Thymus (tissue), 11 donors: Measurements from ENCODE around the gene CFL2. TPM values are rescaled to one million over a fixed set of nuclear protein-coding genes. Genes with fewer than 3 reads are reported as not detected.

Experiments used
- DNase-seq, 9 donors: peaks; one replicate each; pipeline ENCODE4 v3.0.0-alpha.2; 2013; ENCODE audit warnings: low spot score in 9 of 9, low read depth in 6 of 9, missing footprints in 1 of 9
- H3K27ac ChIP-seq, 2 donors: one replicate each; pipeline ENCODE4 v1.5.1; 2013; ENCODE audit warnings: control low read depth in 1 of 2, low read depth in 1 of 2, low read length in 1 of 2, mild to moderate bottlenecking in 1 of 2, moderate library complexity in 1 of 2
- H3K27me3 ChIP-seq, 2 donors: one replicate each; pipeline ENCODE4 v1.5.1; 2013; ENCODE audit warnings: low read length in 1 of 2; ENCODE audit not compliant: control insufficient read depth in 2 of 2, insufficient read depth in 1 of 2
- H3K36me3 ChIP-seq, 2 donors: one replicate each; pipeline ENCODE4 v1.5.1; 2013; ENCODE audit warnings: low read length in 1 of 2, mild to moderate bottlenecking in 1 of 2, moderate library complexity in 1 of 2; ENCODE audit not compliant: control insufficient read depth in 2 of 2, insufficient read depth in 2 of 2
- H3K4me1 ChIP-seq, 2 donors: one replicate each; pipeline ENCODE4 v1.5.1; 2013; ENCODE audit warnings: low read length in 2 of 2; ENCODE audit not compliant: control insufficient read depth in 2 of 2, insufficient read depth in 2 of 2
- H3K4me3 ChIP-seq, 2 donors: one replicate each; pipeline ENCODE4 v1.5.1; 2013; ENCODE audit warnings: low read length in 2 of 2, control low read depth in 1 of 2, mild to moderate bottlenecking in 1 of 2
- H3K9me3 ChIP-seq, 2 donors: one replicate each; pipeline ENCODE4 v1.5.1; 2013; ENCODE audit warnings: low read length in 1 of 2, mild to moderate bottlenecking in 1 of 2; ENCODE audit not compliant: control insufficient read depth in 2 of 2, insufficient read depth in 1 of 2
- WGBS: extraction: QIAGEN DNeasy Blood & Tissue Kit; methylation state at CpG from one replicate; pipeline ENCODE4 v1.1.7; 2013; 5-methylcytosine and 5-hydroxymethylcytosine counted together
- polyA plus RNA-seq: library from polyadenylated mRNA; stranded (reverse); fragments of 200-250 nt; gene quantifications from one replicate; pipeline ENCODE4 v1.2.3, GENCODE V29; 2013
- total RNA-seq: library from RNA; stranded (reverse); fragments of 120-200 nt; gene quantifications from one replicate; pipeline ENCODE4 v1.2.4, GENCODE V29; 2013
- donor health status: healthy.

Gene CFL2
- total and polyA plus RNA-seq, 2 donors, result 7.9 to 32.6 TPM

- H3K27ac ChIP-seq, result peak overlapping the region; percentile 69 to 90
- no peaks in the 10 kb centered on the region for H3K4me1 ChIP-seq
- peak overlapping the region; percentile 80 to 98 for H3K4me3 ChIP-seq
- DNase-seq, result peak in 4 of 9 donors; percentile 13 to 59 (median 26)
- peaks cover 0 to 7% of the 10 kb centered on the region in 2 donors for H3K36me3 ChIP-seq
- no peaks in the 10 kb centered on the region for H3K9me3 ChIP-seq
- WGBS, result 6% methylated on average over 33 of the region's 33 CpGs
- no peaks in the 10 kb centered on the region for H3K27me3 ChIP-seq
Observed at GRCh38 chr14:34713681-34714319, 593 bp downstream of the CFL2 start.

DNA sequence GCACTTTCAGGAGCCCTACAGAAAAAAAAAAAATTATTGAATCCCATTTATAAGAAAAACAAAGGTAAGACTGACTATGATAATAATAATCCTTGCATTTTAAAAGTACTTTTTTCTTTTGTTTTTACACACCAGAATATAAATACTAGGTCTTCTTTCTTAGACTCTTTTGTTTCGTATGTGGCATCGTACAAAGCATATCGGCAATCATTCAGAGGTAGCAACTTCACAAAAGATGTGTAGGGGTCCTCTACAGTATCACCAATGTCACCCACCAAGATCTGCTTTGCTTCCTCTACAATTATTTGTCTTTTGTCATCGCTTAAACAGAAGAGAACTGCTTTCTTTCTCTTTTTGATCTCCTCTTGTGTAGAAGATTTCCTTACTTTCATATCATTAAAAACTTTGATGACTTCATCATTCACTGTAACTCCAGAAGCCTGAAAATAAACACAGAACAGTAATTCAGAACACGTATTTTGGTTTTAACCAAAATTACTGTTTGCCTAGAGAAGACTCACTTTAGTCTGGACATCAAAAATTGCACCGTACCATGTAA lies 1.2 kb downstream of the CFL2 start:
- Histone ChIP-seq H3K4me1 (no peaks in the 10 kb centered on the region), H3K27me3 (no peaks in the 10 kb centered on the region), H3K36me3 (peaks cover 0 to 7% of the 10 kb centered on the region in 2 donors), H3K4me3 (peak overlapping the region; percentile 80 to 98), H3K27ac (peak overlapping the region in 1 of 2 donors; percentile 90), H3K9me3 (no peaks in the 10 kb centered on the region)
- no peak for DNase-seq
- 81% methylated on average over 6 of the region's 6 CpGs for WGBS

DNA sequence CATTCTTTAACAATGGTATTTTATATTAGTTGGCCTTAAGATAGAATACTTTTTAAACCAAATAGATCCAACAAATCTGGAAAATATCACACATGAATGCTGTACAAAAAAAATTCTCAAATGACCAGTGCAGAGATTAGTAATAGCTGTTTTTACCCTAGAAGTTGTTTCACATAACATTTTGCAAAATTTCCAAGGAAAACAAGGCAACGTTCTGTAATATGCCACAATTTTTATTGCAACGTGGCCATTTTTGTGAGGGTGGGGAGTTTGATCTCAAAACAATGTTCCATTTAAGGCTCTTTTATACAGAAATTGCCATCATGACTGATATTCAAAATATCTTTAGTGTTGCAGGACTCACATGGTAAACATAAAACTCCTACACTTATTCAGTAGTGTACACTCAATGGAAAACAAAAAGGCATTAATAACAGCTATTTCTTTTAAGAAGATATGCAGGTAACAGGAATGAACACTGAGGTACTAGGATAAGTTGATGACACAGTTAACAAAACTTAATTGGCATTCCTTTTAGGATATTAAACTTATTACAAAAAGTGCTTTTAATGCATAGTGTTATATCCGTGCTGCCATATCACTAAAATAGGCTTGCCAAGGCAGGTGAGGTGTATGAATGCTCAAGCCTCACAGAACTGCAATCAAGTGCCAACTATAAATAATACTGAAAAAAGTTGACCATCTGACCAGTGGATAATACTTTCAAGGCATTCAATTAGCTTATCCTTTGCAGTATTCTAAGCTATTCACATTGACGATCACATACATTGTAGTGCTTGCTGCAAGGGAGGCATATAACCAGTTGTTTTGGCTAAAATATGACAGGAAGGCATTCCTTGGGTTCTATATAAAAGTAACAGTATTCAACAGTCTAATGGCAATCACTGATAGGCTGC lies 2.3 kb downstream of the CFL2 start:
- Histone ChIP-seq H3K4me1 (no peaks in the 10 kb centered on the region), H3K27me3 (no peaks in the 10 kb centered on the region), H3K27ac (no peak overlapping the region), H3K9me3 (no peaks in the 10 kb centered on the region), H3K4me3 (no peak overlapping the region), H3K36me3 (peaks cover 0 to 7% of the 10 kb centered on the region in 2 donors)
- WGBS, result 95% methylated on average over 4 of the region's 4 CpGs
- DNase-seq, result no peak

GRCh38 chr14:34711169-34711568 lies 3.2 kb downstream of the CFL2 start:
- no peak overlapping the region for H3K27ac ChIP-seq
- no peaks in the 10 kb centered on the region for H3K4me1 ChIP-seq
- H3K9me3 ChIP-seq, result no peaks in the 10 kb centered on the region
- H3K36me3 ChIP-seq, result peaks cover 0 to 7% of the 10 kb centered on the region in 2 donors
- H3K4me3 ChIP-seq, result no peak overlapping the region
- WGBS, result 94% methylated on average over 3 of the region's 3 CpGs
- no peak for DNase-seq
- H3K27me3 ChIP-seq, result no peaks in the 10 kb centered on the region

DNA sequence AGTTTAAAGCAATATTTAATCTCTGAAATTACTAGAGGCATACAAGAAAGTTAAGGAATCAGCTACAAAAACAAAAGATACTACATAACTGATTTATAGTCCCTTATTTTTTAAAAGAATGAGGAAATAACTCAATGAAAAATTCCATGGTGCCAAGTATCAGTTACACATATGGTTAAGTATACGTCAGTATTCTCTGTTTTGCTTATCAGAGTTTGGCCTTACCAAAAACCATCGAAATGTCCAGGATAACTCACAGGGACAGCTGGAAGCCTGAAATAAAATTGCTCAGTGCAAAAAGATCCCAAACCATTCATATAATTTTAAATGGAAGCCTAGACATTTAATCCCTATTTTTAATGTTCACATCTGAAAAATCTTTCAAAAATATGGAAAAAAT lies 3.6 kb downstream of the CFL2 start:
- DNase-seq, result no peak
- Histone ChIP-seq H3K4me1 (no peaks in the 10 kb centered on the region), H3K9me3 (no peaks in the 10 kb centered on the region), H3K27ac (peak overlapping the region in 1 of 2 donors; percentile 38), H3K27me3 (no peaks in the 10 kb centered on the region), H3K36me3 (peaks cover 0 to 7% of the 10 kb centered on the region in 2 donors), H3K4me3 (no peak overlapping the region)
- WGBS, result 94% methylated on average over 2 of the region's 2 CpGs

DNA sequence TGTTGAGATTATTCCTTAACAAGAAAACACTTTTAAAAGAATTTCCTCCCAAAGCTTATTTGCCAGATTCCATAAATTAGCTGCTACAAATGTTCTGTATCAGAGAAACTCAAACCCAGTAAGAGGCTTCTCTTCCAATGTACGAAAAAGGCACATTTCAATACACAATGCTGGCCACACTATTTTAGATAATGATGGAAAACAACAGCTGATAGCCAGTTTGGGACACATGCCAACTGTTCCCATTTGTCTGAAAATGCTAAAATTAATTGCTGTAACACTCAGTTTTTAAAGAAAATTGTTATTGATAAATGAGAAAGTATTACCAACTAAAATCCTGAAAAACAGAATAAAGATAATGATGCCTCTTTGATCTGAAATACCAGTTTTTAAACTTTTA lies 4.4 kb downstream of the CFL2 start:
- Histone ChIP-seq H3K36me3 (peaks cover 0 to 7% of the 10 kb centered on the region in 2 donors), H3K27me3 (no peaks in the 10 kb centered on the region), H3K9me3 (no peaks in the 10 kb centered on the region), H3K4me3 (no peak overlapping the region), H3K27ac (no peak overlapping the region), H3K4me1 (no peaks in the 10 kb centered on the region)
- 97% methylated on average over 1 of the region's 1 CpG for WGBS
- no peak for DNase-seq

DNA sequence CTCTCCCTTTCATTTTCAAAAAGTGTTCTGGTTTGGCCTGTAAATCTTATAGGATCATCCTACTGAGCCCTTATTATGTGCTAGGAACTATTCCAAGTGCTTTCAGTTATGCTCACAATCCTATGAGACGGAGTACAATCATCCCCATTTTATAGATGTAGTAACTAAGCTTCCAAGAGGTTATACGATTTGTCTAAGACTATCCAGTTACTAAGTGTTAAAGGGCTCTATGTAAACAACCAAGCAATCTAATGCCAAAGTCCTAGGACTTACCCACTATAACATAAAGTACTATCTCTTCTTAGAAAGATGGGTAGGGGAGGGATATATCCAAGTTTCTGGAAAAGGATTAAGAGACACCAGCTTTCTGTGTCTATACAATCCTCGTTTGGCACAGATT lies 6.7 kb downstream of the CFL2 start:
- 95% methylated on average over 3 of the region's 3 CpGs for WGBS
- no peak for DNase-seq
- Histone ChIP-seq H3K4me1 (no peaks in the 10 kb centered on the region), H3K27me3 (no peaks in the 10 kb centered on the region), H3K27ac (no peak overlapping the region), H3K9me3 (no peaks in the 10 kb centered on the region), H3K4me3 (no peak overlapping the region), H3K36me3 (peaks cover 0 to 7% of the 10 kb centered on the region in 2 donors)

DNA sequence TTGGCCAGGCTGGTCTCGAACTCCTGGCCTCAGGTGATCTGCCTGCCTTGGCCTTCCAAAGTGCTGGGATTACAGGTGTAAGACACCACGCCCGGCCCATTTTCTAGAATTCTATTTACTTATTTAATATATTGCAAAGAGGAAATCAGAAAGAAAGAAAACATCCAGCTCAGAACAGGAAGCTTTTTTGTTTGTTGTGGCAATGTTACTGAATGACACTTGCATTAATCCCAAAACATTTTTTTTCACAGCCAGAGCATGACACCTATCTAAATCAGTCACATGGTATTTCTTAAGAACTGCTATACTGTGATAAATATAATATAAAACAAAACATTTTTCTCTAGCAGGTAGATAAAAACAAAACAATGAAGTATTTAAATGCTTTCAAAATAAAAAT lies 12.6 kb downstream of the CFL2 start:
- WGBS, result over 99% methylated on average over 3 of the region's 3 CpGs
- DNase-seq, result no peak
- no peaks in the 10 kb centered on the region for H3K36me3 ChIP-seq
- no peaks in the 10 kb centered on the region for H3K27me3 ChIP-seq
- no peak overlapping the region for H3K27ac ChIP-seq
- H3K4me3 ChIP-seq, result no peak overlapping the region
- H3K9me3 ChIP-seq, result no peaks in the 10 kb centered on the region
- no peaks in the 10 kb centered on the region for H3K4me1 ChIP-seq

DNA sequence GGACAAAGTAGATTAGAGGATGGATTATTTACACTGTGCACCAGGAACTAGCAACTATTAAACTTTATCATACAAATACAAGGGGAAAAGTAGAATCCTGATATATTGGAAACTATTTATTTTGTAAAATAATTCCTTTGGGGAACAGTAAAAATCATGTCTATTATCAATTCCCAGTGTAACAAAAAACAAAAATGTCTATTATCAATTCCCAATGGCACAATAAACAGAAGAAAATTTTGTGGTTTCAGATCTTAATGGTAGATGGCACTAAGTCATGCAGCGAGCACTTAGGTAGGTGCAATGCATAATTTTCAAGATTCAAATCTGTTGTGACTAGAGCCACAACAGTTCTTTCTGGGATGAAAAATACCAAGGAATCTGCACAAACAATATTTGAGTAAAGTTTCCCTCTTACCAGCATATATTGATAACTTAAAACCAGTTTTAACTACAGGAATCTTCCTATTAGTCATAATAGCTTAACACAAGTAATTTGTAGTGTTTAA lies 13.7 kb downstream of the CFL2 start:
- Histone ChIP-seq H3K36me3 (no peaks in the 10 kb centered on the region), H3K27ac (no peak overlapping the region), H3K9me3 (no peaks in the 10 kb centered on the region), H3K4me1 (no peaks in the 10 kb centered on the region), H3K4me3 (no peak overlapping the region), H3K27me3 (no peaks in the 10 kb centered on the region)
- WGBS, result 97% methylated on average over 1 of the region's 1 CpG
- DNase-seq, result no peak
